GM12878 (cell line): ENCODE data around the gene C15orf62. TPM values are rescaled to one million over a fixed set of nuclear protein-coding genes. Genes with fewer than 3 reads are reported as not detected.

ENCODE experiments used
- ATF7 ChIP-seq: fragments of 450-650 bp; IDR thresholded peaks from 2 replicates; pipeline ENCODE4 v1.6.1; 2016; ENCODE audit warnings: low read depth, mild to moderate bottlenecking
- CHD4 ChIP-seq: fragments of 200-600 bp; sonication (generic); IDR thresholded peaks from 2 replicates; pipeline ENCODE4 v1.6.1; 2016; ENCODE audit warnings: mild to moderate bottlenecking
- EED ChIP-seq: sonication (generic); IDR thresholded peaks from 2 replicates; pipeline ENCODE4 v1.6.1; 2016; ENCODE audit warnings: antibody characterized with exemption, low read depth
- FOS ChIP-seq: IDR thresholded peaks from 3 replicates; pipeline ENCODE4 v1.6.1; 2011; ENCODE audit warnings: borderline replicate concordance; ENCODE audit not compliant: insufficient read length; ENCODE audit errors: extremely low read depth
- JUND ChIP-seq: IDR thresholded peaks from 2 replicates; pipeline ENCODE4 v1.6.1; 2012; ENCODE audit warnings: low read depth, mild to moderate bottlenecking, low read length, improper control_type of control experiment, moderate library complexity
- KLF5 ChIP-seq: fragments of 450-650 bp; IDR thresholded peaks from 2 replicates; pipeline ENCODE4 v1.6.1; 2014; ENCODE audit warnings: mild to moderate bottlenecking; ENCODE audit not compliant: partially characterized antibody
- MTA3 ChIP-seq: IDR thresholded peaks from 2 replicates; pipeline ENCODE4 v1.6.1; 2012; ENCODE audit warnings: low read length, inconsistent platforms, borderline replicate concordance
- MXI1 ChIP-seq: fragments of 150-350 bp; IDR thresholded peaks from 2 replicates; pipeline ENCODE4 v1.6.1; 2011; ENCODE audit warnings: low read depth, mild to moderate bottlenecking, inconsistent platforms, low read length, improper control_type of control experiment
- NFYB ChIP-seq: IDR thresholded peaks from 2 replicates; pipeline ENCODE4 v1.6.1; 2011; ENCODE audit warnings: low read depth, mild to moderate bottlenecking, low read length, improper control_type of control experiment, moderate library complexity; ENCODE audit not compliant: insufficient read depth
- NR2F1 ChIP-seq: fragments of 450-650 bp; conservative IDR thresholded peaks from 2 replicates; pipeline ENCODE4 v1.6.1; 2017; ENCODE audit warnings: mild to moderate bottlenecking
- PAX5 ChIP-seq: IDR thresholded peaks from 2 replicates; pipeline ENCODE4 v1.6.1; 2011; ENCODE audit warnings: low read depth, low read length, borderline replicate concordance
- POLR2A ChIP-seq: IDR thresholded peaks from 2 replicates; pipeline ENCODE4 v1.6.1; 2011; ENCODE audit warnings: low read depth, mild to moderate bottlenecking, low read length
- POLR2AphosphoS2 ChIP-seq: IDR thresholded peaks from 2 replicates; pipeline ENCODE4 v1.6.1; 2011; ENCODE audit warnings: low read depth, mild to moderate bottlenecking, low read length, improper control_type of control experiment, moderate library complexity
- RUNX3 ChIP-seq: IDR thresholded peaks from 2 replicates; pipeline ENCODE4 v1.6.1; 2012; ENCODE audit warnings: low read length, inconsistent platforms
- SIN3A ChIP-seq: IDR thresholded peaks from 2 replicates; pipeline ENCODE4 v1.6.1; 2012; ENCODE audit warnings: low read depth, low read length, improper control_type of control experiment
- SUPT20H ChIP-seq: IDR thresholded peaks from 2 replicates; pipeline ENCODE4 v1.6.1; 2011; ENCODE audit warnings: low read depth, mild to moderate bottlenecking, low read length, moderate library complexity, borderline replicate concordance; ENCODE audit not compliant: control insufficient read depth
- TBL1XR1 ChIP-seq: IDR thresholded peaks from 2 replicates; pipeline ENCODE4 v1.6.1; 2012; ENCODE audit warnings: low read depth, low read length, improper control_type of control experiment
- ZNF217 ChIP-seq: fragments of 450-650 bp; IDR thresholded peaks from 2 replicates; pipeline ENCODE4 v1.6.1; 2017; ENCODE audit warnings: antibody characterized with exemption, mild to moderate bottlenecking
- polyA plus RNA-seq, 11 experiments: library from polyadenylated mRNA; depleted of rRNA in 4 of 11; unstranded in 6 of 11; stranded (reverse) in 5 of 11; fragments of >200 nt; fragmentation: Nextera tagmentation in 4 of 11; fragmentation: Illumina TruSeq in 1 of 11; extraction: Ambion mirVana in 4 of 11; extraction: Trizol in 1 of 11; gene quantifications; 1 replicate in 1 of 11; 2 replicates in 10 of 11; pipeline versions ENCODE4 v1.2.1 to v1.2.3, GENCODE V29; 2011 to 2016; ENCODE audit warnings: inconsistent platforms in 2 of 11, missing spikeins in 2 of 11, low read depth in 1 of 11
- total RNA-seq, 4 experiments: library from RNA; depleted of rRNA in 3 of 4; stranded (reverse); fragments of >200 nt in 3 of 4; fragmentation: Illumina TruSeq in 1 of 4; extraction: Trizol in 1 of 4; gene quantifications; 2 replicates each; pipeline versions ENCODE4 v1.2.1 to v1.2.3, GENCODE V29; 2013 to 2021
- TF ChIP-seq, protein P1 (sequence below): IDR thresholded peaks from 2 replicates; pipeline ENCODE4 v1.6.1; 2011; ENCODE audit warnings: low read depth, mild to moderate bottlenecking, low read length, moderate library complexity, borderline replicate concordance; ENCODE audit errors: extremely low read depth
- TF ChIP-seq, protein P2 (sequence below): fragments of 450-650 bp; IDR thresholded peaks from 2 replicates; pipeline ENCODE4 v1.6.1; 2016; ENCODE audit warnings: mild to moderate bottlenecking
- TF ChIP-seq, protein P3 (sequence below): fragments of 450-650 bp; IDR thresholded peaks from 2 replicates; pipeline ENCODE4 v1.6.1; 2017; ENCODE audit warnings: mild to moderate bottlenecking, low read depth, inconsistent platforms; ENCODE audit not compliant: poor library complexity, severe bottlenecking
- TF ChIP-seq, protein P4 (sequence below): fragments of 450-650 bp; formaldehyde crosslinking; IDR thresholded peaks from 2 replicates; pipeline ENCODE4 v1.5.0; 2022; ENCODE audit warnings: mild to moderate bottlenecking, missing genetic modification characterization

Gene C15orf62
- total and polyA plus RNA-seq, 10 of the 15 experiments (the other 5 are each of a cell fraction or from before 2014, with no cell fraction given): 0.06 to 0.68 (median 0.40) TPM; not detected in 1

DNA sequence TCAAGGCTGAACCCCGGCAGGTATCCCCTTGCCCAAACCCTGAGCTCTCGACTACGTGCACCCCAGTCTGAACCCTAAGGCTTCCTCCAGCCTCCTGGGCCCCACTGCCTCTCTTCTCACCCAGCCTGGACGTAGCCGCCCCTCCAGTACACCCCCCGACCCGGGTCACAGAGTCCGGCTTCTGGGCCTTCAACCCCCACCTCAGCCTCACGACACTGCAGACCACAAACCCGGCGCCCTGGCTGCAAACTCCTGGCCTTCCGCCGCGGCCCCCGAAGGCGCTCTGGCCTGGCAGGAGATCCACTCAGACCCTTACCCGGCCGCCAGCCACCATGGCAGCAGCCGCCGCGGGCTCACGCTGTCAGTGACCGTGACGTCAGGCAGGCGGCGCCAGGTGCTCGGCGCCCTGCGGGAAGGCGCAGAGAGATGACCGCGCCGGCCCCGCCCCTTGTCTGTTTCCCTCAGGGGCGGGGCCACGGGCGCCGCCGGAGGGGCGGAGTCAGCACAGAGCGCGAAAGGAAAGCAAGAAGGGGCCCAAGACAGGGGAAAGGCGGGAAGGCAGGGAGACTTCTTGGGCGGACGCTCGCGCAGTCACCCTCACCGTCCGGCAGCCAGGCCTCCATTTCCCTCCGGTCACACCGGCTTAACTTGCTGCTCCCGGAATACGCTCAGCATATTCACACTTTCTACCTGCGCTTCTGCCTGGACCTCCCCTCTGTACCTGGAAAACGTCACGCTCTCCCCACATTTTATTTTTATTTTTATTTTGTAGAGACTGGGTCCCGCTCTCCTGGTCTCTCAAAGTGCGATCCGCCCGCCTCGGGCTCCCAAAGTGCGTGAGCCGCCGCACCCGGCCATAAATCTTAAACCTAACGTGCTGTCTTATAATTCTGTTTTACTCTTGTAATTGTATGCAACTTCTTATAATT, 14.6 kb upstream of the C15orf62 start, which contains the start of gene RMDN3 (continued):
- TF ChIP-seq, protein P1, sequence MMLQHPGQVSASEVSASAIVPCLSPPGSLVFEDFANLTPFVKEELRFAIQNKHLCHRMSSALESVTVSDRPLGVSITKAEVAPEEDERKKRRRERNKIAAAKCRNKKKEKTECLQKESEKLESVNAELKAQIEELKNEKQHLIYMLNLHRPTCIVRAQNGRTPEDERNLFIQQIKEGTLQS: peak; percentile 94
- TF ChIP-seq, protein P2, sequence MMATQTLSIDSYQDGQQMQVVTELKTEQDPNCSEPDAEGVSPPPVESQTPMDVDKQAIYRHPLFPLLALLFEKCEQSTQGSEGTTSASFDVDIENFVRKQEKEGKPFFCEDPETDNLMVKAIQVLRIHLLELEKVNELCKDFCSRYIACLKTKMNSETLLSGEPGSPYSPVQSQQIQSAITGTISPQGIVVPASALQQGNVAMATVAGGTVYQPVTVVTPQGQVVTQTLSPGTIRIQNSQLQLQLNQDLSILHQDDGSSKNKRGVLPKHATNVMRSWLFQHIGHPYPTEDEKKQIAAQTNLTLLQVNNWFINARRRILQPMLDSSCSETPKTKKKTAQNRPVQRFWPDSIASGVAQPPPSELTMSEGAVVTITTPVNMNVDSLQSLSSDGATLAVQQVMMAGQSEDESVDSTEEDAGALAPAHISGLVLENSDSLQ: peak; percentile 74
- no peak for TF ChIP-seq NFYB
- TF ChIP-seq POLR2A: peak; percentile 93
- no peak for TF ChIP-seq ZNF217
- no peak for TF ChIP-seq SUPT20H
- TF ChIP-seq EED: no peak
- TF ChIP-seq MXI1: peak; percentile 96
- TF ChIP-seq MTA3: no peak
- TF ChIP-seq POLR2AphosphoS2: no peak; the same call in 1 of the 2 replicates
- TF ChIP-seq FOS: no peak
- peak; percentile 75 for TF ChIP-seq RUNX3
- TF ChIP-seq TBL1XR1: peak; percentile 12; the same call in 1 of the 2 replicates
- TF ChIP-seq, protein P3, sequence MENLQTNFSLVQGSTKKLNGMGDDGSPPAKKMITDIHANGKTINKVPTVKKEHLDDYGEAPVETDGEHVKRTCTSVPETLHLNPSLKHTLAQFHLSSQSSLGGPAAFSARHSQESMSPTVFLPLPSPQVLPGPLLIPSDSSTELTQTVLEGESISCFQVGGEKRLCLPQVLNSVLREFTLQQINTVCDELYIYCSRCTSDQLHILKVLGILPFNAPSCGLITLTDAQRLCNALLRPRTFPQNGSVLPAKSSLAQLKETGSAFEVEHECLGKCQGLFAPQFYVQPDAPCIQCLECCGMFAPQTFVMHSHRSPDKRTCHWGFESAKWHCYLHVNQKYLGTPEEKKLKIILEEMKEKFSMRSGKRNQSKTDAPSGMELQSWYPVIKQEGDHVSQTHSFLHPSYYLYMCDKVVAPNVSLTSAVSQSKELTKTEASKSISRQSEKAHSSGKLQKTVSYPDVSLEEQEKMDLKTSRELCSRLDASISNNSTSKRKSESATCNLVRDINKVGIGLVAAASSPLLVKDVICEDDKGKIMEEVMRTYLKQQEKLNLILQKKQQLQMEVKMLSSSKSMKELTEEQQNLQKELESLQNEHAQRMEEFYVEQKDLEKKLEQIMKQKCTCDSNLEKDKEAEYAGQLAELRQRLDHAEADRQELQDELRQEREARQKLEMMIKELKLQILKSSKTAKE: no peak
- TF ChIP-seq CHD4: no peak
- TF ChIP-seq KLF5: no peak
- TF ChIP-seq SIN3A: peak; percentile 95
- peak; percentile 49; the same call in 1 of the 2 replicates for TF ChIP-seq ATF7
- no peak; the same call in 1 of the 2 replicates for TF ChIP-seq PAX5
- peak; percentile 31; the same call in 1 of the 2 replicates for TF ChIP-seq NR2F1
- TF ChIP-seq, protein P4, sequence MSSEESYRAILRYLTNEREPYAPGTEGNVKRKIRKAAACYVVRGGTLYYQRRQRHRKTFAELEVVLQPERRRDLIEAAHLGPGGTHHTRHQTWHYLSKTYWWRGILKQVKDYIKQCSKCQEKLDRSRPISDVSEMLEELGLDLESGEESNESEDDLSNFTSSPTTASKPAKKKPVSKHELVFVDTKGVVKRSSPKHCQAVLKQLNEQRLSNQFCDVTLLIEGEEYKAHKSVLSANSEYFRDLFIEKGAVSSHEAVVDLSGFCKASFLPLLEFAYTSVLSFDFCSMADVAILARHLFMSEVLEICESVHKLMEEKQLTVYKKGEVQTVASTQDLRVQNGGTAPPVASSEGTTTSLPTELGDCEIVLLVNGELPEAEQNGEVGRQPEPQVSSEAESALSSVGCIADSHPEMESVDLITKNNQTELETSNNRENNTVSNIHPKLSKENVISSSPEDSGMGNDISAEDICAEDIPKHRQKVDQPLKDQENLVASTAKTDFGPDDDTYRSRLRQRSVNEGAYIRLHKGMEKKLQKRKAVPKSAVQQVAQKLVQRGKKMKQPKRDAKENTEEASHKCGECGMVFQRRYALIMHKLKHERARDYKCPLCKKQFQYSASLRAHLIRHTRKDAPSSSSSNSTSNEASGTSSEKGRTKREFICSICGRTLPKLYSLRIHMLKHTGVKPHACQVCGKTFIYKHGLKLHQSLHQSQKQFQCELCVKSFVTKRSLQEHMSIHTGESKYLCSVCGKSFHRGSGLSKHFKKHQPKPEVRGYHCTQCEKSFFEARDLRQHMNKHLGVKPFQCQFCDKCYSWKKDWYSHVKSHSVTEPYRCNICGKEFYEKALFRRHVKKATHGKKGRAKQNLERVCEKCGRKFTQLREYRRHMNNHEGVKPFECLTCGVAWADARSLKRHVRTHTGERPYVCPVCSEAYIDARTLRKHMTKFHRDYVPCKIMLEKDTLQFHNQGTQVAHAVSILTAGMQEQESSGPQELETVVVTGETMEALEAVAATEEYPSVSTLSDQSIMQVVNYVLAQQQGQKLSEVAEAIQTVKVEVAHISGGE (CRISPR knock-in tag): no peak
- TF ChIP-seq JUND: no peak
